ENCODE results near the gene IRGC.

- no peak for TF ChIP-seq EZH2phosphoT487 (conservative IDR thresholded peaks at IDR 0.05; ENCODE audit: low read length)
- TF ChIP-seq, protein P1, sequence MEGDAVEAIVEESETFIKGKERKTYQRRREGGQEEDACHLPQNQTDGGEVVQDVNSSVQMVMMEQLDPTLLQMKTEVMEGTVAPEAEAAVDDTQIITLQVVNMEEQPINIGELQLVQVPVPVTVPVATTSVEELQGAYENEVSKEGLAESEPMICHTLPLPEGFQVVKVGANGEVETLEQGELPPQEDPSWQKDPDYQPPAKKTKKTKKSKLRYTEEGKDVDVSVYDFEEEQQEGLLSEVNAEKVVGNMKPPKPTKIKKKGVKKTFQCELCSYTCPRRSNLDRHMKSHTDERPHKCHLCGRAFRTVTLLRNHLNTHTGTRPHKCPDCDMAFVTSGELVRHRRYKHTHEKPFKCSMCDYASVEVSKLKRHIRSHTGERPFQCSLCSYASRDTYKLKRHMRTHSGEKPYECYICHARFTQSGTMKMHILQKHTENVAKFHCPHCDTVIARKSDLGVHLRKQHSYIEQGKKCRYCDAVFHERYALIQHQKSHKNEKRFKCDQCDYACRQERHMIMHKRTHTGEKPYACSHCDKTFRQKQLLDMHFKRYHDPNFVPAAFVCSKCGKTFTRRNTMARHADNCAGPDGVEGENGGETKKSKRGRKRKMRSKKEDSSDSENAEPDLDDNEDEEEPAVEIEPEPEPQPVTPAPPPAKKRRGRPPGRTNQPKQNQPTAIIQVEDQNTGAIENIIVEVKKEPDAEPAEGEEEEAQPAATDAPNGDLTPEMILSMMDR (IDR thresholded peaks at IDR 0.05; ENCODE audit: insufficient read depth, low read length, poor library complexity, severe bottlenecking), result no peak
Observed at GRCh38 chr19:43739439-43740235, 23.8 kb downstream of the IRGC start.

All from SU-DHL-6 (cell line).